Activated naive CD8-positive, alpha-beta T cell treated with anti-CD3 and anti-CD28 coated beads, Interleukin-2, amount 50 U/mL, for 24 hours (primary cell): ENCODE data around the gene NUDT8.
A peak's percentile ranks its signal among the peaks of the same experiment; 100 is the strongest.
"Not testable (repeated sequence)": the region's sequence is repeated elsewhere in the genome, so short reads cannot be mapped to it uniquely, and the experiment has no call there.

Experiments
- ATAC-seq: fragments of 150-1000 bp; cut with Tn5 transposase; one replicate; pipeline ENCODE4 v1.10.0; 2021
- DNase-seq: peaks from one replicate; pipeline ENCODE4 v3.0.0; 2021
- H3K27ac Mint-ChIP-seq: one replicate; pipeline ENCODE4 v1.8.0; 2021; ENCODE audit warnings: mild to moderate bottlenecking, mixed read lengths
- H3K27me3 Mint-ChIP-seq: one replicate; pipeline ENCODE4 v1.8.0; 2021; ENCODE audit warnings: mixed read lengths
- H3K36me3 Mint-ChIP-seq: one replicate; pipeline ENCODE4 v1.8.0; 2021; ENCODE audit warnings: low read depth, mixed read lengths
- H3K4me1 Mint-ChIP-seq: one replicate; pipeline ENCODE4 v1.8.0; 2021; ENCODE audit warnings: mixed read lengths
- H3K4me3 Mint-ChIP-seq: one replicate; pipeline ENCODE4 v1.8.0; 2021; ENCODE audit warnings: mild to moderate bottlenecking, moderate library complexity, mixed read lengths
- H3K9me3 Mint-ChIP-seq: one replicate; pipeline ENCODE4 v1.8.0; 2021; ENCODE audit warnings: mixed read lengths

Gene NUDT8

GRCh38 chr11:67606492-67607295 is 23.0 kb downstream of the NUDT8 start, which contains the start of gene NDUFV1:
Gene NDUFV1, plus strand, starts transcription at chr11:67606936. Its CDS starts 69 bp downstream, at chr11:67607005.
- Mint-ChIP-seq H3K9me3 (no peaks in the 10 kb centered on the region), H3K4me3 (peak within 1 kb of the TSS; percentile 93), H3K4me1 (peaks cover 23% of the 10 kb centered on the region), H3K36me3 (peaks cover 17% of the 10 kb centered on the region), H3K27ac (peak within 1 kb of the TSS; percentile 92), H3K27me3 (peaks cover 4% of the 10 kb centered on the region)
- DNase-seq, result peak; percentile 98
- peak; percentile 98 for ATAC-seq

- Mint-ChIP-seq H3K4me1 (peaks cover 23% of the 10 kb centered on the region), H3K27ac (peak overlapping the region; percentile 61), H3K9me3 (no peaks in the 10 kb centered on the region), H3K27me3 (peaks cover 4% of the 10 kb centered on the region), H3K4me3 (peak overlapping the region; percentile 93), H3K36me3 (peaks cover 17% of the 10 kb centered on the region)
- DNase-seq (no peak), ATAC-seq (no peak)
Measured at GRCh38 chr11:67606093-67606491, 23.6 kb downstream of the NUDT8 start.

- Mint-ChIP-seq H3K36me3 (peaks cover 17% of the 10 kb centered on the region), H3K27me3 (peaks cover 10% of the 10 kb centered on the region), H3K9me3 (no peaks in the 10 kb centered on the region), H3K4me3 (peak overlapping the region; percentile 57), H3K4me1 (peaks cover 28% of the 10 kb centered on the region), H3K27ac (peak overlapping the region; percentile 77)
- ATAC-seq, result no peak
- no peak for DNase-seq
Measured at GRCh38 chr11:67605231-67606011, 24.3 kb downstream of the NUDT8 start.

- H3K9me3 Mint-ChIP-seq, result no peaks in the 10 kb centered on the region
- peaks cover 34% of the 10 kb centered on the region for H3K4me1 Mint-ChIP-seq
- H3K27ac Mint-ChIP-seq, result peak overlapping the region; percentile 44
- H3K27me3 Mint-ChIP-seq, result peaks cover 17% of the 10 kb centered on the region
- DNase-seq (no peak), ATAC-seq (no peak)
- H3K36me3 Mint-ChIP-seq, result peaks cover 12% of the 10 kb centered on the region
- H3K4me3 Mint-ChIP-seq, result peak overlapping the region; percentile 30
Measured at GRCh38 chr11:67604815-67605214, 24.9 kb downstream of the NUDT8 start.

- ATAC-seq, H3K9me3 Mint-ChIP-seq, H3K27ac Mint-ChIP-seq, H3K36me3 Mint-ChIP-seq, H3K4me3 Mint-ChIP-seq, DNase-seq: not testable (repeated sequence)
- Mint-ChIP-seq H3K4me1 (peaks cover 36% of the 10 kb centered on the region), H3K27me3 (peaks cover 21% of the 10 kb centered on the region)
Measured at GRCh38 chr11:67604119-67604518, 25.6 kb downstream of the NUDT8 start.

- no peak for DNase-seq
- H3K4me1 Mint-ChIP-seq, result peaks cover 17% of the 10 kb centered on the region
- no peak overlapping the region for H3K27ac Mint-ChIP-seq
- H3K27me3 Mint-ChIP-seq, result peaks cover 21% of the 10 kb centered on the region
- H3K4me3 Mint-ChIP-seq, result no peak overlapping the region
- H3K9me3 Mint-ChIP-seq, result no peaks in the 10 kb centered on the region
- no peak for ATAC-seq
- no peaks in the 10 kb centered on the region for H3K36me3 Mint-ChIP-seq
Measured at GRCh38 chr11:67601098-67601497, 28.6 kb downstream of the NUDT8 start.

GRCh38 chr11:67600324-67601029 is 29.3 kb downstream of the NUDT8 start:
- Mint-ChIP-seq H3K27me3 (peaks cover 21% of the 10 kb centered on the region), H3K36me3 (no peaks in the 10 kb centered on the region), H3K9me3 (no peaks in the 10 kb centered on the region), H3K4me1 (peaks cover 13% of the 10 kb centered on the region), H3K27ac (no peak overlapping the region), H3K4me3 (no peak overlapping the region)
- ATAC-seq, result no peak
- DNase-seq, result no peak

GRCh38 chr11:67599149-67599548 is 30.6 kb downstream of the NUDT8 start:
- Mint-ChIP-seq H3K27me3 (peaks cover 21% of the 10 kb centered on the region), H3K9me3 (no peaks in the 10 kb centered on the region), H3K4me3 (no peak overlapping the region), H3K4me1 (peaks cover 13% of the 10 kb centered on the region), H3K27ac (no peak overlapping the region), H3K36me3 (no peaks in the 10 kb centered on the region)
- no peak for DNase-seq
- ATAC-seq, result no peak

- not testable (repeated sequence) for DNase-seq, H3K27ac Mint-ChIP-seq, H3K36me3 Mint-ChIP-seq, H3K9me3 Mint-ChIP-seq, ATAC-seq, H3K4me3 Mint-ChIP-seq
- H3K4me1 Mint-ChIP-seq, result peaks cover 13% of the 10 kb centered on the region
- peaks cover 19% of the 10 kb centered on the region for H3K27me3 Mint-ChIP-seq
Measured at GRCh38 chr11:67597963-67598362, 31.8 kb downstream of the NUDT8 start.

- peaks cover 16% of the 10 kb centered on the region for H3K27me3 Mint-ChIP-seq
- H3K36me3 Mint-ChIP-seq, H3K27ac Mint-ChIP-seq, ATAC-seq, H3K9me3 Mint-ChIP-seq, H3K4me3 Mint-ChIP-seq, DNase-seq: not testable (repeated sequence)
- H3K4me1 Mint-ChIP-seq, result peaks cover 13% of the 10 kb centered on the region
Measured at GRCh38 chr11:67597458-67597857, 32.3 kb downstream of the NUDT8 start.

- Mint-ChIP-seq H3K27me3 (peaks cover 16% of the 10 kb centered on the region), H3K36me3 (no peaks in the 10 kb centered on the region), H3K4me1 (peaks cover 13% of the 10 kb centered on the region), H3K9me3 (no peaks in the 10 kb centered on the region), H3K4me3 (no peak overlapping the region), H3K27ac (no peak overlapping the region)
- ATAC-seq (no peak), DNase-seq (no peak)
Measured at GRCh38 chr11:67596753-67597300, 32.9 kb downstream of the NUDT8 start.

- Mint-ChIP-seq H3K36me3 (no peaks in the 10 kb centered on the region), H3K9me3 (no peaks in the 10 kb centered on the region)
Measured at GRCh38 chr11:67594480-67594879, 35.3 kb downstream of the NUDT8 start.

GRCh38 chr11:67593565-67593905 is 36.2 kb downstream of the NUDT8 start:
- Mint-ChIP-seq H3K36me3 (no peaks in the 10 kb centered on the region), H3K27ac (no peak overlapping the region), H3K27me3 (no peaks in the 10 kb centered on the region), H3K4me3 (no peak overlapping the region), H3K9me3 (no peaks in the 10 kb centered on the region), H3K4me1 (peaks cover 3% of the 10 kb centered on the region)
- no peak for ATAC-seq
- DNase-seq, result no peak

More at GRCh38 chr11:67594480-67594879, 35.3 kb downstream of the NUDT8 start:
- Mint-ChIP-seq H3K4me3 (no peak overlapping the region), H3K27me3 (peaks cover under 1% of the 10 kb centered on the region), H3K4me1 (no peaks in the 10 kb centered on the region), H3K27ac (no peak overlapping the region)
- ATAC-seq (no peak), DNase-seq (no peak)

- H3K9me3 Mint-ChIP-seq, result no peaks in the 10 kb centered on the region
- peaks cover 3% of the 10 kb centered on the region for H3K4me1 Mint-ChIP-seq
- ATAC-seq (no peak), DNase-seq (no peak)
- no peaks in the 10 kb centered on the region for H3K27me3 Mint-ChIP-seq
- peaks cover 4% of the 10 kb centered on the region for H3K36me3 Mint-ChIP-seq
- no peak overlapping the region for H3K27ac Mint-ChIP-seq
- H3K4me3 Mint-ChIP-seq, result no peak overlapping the region
Measured at GRCh38 chr11:67592880-67593564, 36.7 kb downstream of the NUDT8 start.
